Measurements from ENCODE around the gene USP8. TPM values are rescaled to one million over a fixed set of nuclear protein-coding genes. Genes with fewer than 3 reads are reported as not detected.

The USP8 gene
- total RNA-seq, 1 donor from 2014 or later, result 78.8 TPM

- Histone ChIP-seq H3K4me2 (no peak overlapping the region), H3K9ac (no peak overlapping the region), H3K4me3 (no peak overlapping the region), H3K27ac (no peak overlapping the region), H4K20me1 (ENCODE audit: low read depth) (no peaks in the 10 kb centered on the region), H2AFZ (replicated peaks) (no peak overlapping the region), H3K79me2 (ENCODE audit: low read depth) (no peaks in the 10 kb centered on the region), H3K27me3 (no peaks in the 10 kb centered on the region), H3F3A (ENCODE audit: low read depth) (no peaks in the 10 kb centered on the region), H3K4me1 (no peaks in the 10 kb centered on the region), H3K9me3 (ENCODE audit: low read depth) (no peaks in the 10 kb centered on the region), H3K36me3 (no peaks in the 10 kb centered on the region)
- DNase-seq (ENCODE audit: low spot score), result no peak
- Mint-ChIP-seq H3K4me3 (no peak overlapping the region), H3K9me3 (no peaks in the 10 kb centered on the region), H3K27me3 (ENCODE audit: insufficient read depth, low read depth) (no peaks in the 10 kb centered on the region), H3K27ac (no peak overlapping the region), H3K36me3 (peaks cover 8% of the 10 kb centered on the region), H3K4me1 (no peaks in the 10 kb centered on the region)
- no peak for TF ChIP-seq CTCF (IDR thresholded peaks at IDR 0.05)
- no peak for TF ChIP-seq EZH2phosphoT487 (IDR thresholded peaks at IDR 0.05)
- no peak for TF ChIP-seq EZH2 (IDR thresholded peaks at IDR 0.05)
Observed at GRCh38 chr15:50562735-50563640, 138.8 kb downstream of the USP8 start.

GRCh38 chr15:50563756-50564155, 139.6 kb downstream of the USP8 start:
- Histone ChIP-seq H3K4me2 (no peak overlapping the region), H3K4me3 (no peak overlapping the region), H3K27me3 (no peaks in the 10 kb centered on the region), H3K27ac (no peak overlapping the region), H3K9ac (no peak overlapping the region), H3K9me3 (ENCODE audit: low read depth) (no peaks in the 10 kb centered on the region), H4K20me1 (ENCODE audit: low read depth) (no peaks in the 10 kb centered on the region), H3K79me2 (ENCODE audit: low read depth) (no peaks in the 10 kb centered on the region), H3K36me3 (no peaks in the 10 kb centered on the region), H2AFZ (replicated peaks) (no peak overlapping the region), H3F3A (ENCODE audit: low read depth) (no peaks in the 10 kb centered on the region), H3K4me1 (no peaks in the 10 kb centered on the region)
- DNase-seq (ENCODE audit: low spot score), result no peak
- H3K27ac Mint-ChIP-seq, result no peak overlapping the region
- H3K9me3 Mint-ChIP-seq, result no peaks in the 10 kb centered on the region
- no peak for TF ChIP-seq EZH2 (IDR thresholded peaks at IDR 0.05)
- no peak for TF ChIP-seq EZH2phosphoT487 (IDR thresholded peaks at IDR 0.05)
- no peak for TF ChIP-seq CTCF (IDR thresholded peaks at IDR 0.05)
- no peak overlapping the region for H3K4me3 Mint-ChIP-seq
- H3K4me1 Mint-ChIP-seq, result no peaks in the 10 kb centered on the region
- H3K36me3 Mint-ChIP-seq, result peaks cover 10% of the 10 kb centered on the region
- H3K27me3 Mint-ChIP-seq (ENCODE audit: insufficient read depth, low read depth), result no peaks in the 10 kb centered on the region

Small RNA genes lying within 50 kb of the gene (small RNA-seq; reads per million reads assigned to genes)
- not detected for gene RNA5SP395

Other genes with a start within 250 kb of the USP8 start
- 2.1 and 3.8 TPM in 2 replicates for gene SLC27A2, start 242.2 kb upstream of the USP8 start, total RNA-seq (ENCODE audit: low replicate concordance)
- gene HDC, start 158.7 kb upstream of the USP8 start, total RNA-seq (ENCODE audit: low replicate concordance), result 0.62 TPM in 1 of 2 replicates, not detected in the other
- 56.7 and 77.7 TPM in 2 replicates for gene GABPB1, start 69.2 kb upstream of the USP8 start, total RNA-seq (ENCODE audit: low replicate concordance)
- gene USP50, start 122.3 kb downstream of the USP8 start, total RNA-seq (ENCODE audit: low replicate concordance), result 0.46 TPM in 1 of 2 replicates, not detected in the other

Measured in neural progenitor cell (in vitro differentiated cells).